ENCODE results near the gene ACP1. TPM values are rescaled to one million over a fixed set of nuclear protein-coding genes. Genes with fewer than 3 reads are reported as not detected.

The ACP1 gene
- total and polyA plus RNA-seq, 10 of the 15 experiments (the other 5 are each of a cell fraction or from before 2014, with no cell fraction given): 120 to 468 (median 175) TPM

DNA sequence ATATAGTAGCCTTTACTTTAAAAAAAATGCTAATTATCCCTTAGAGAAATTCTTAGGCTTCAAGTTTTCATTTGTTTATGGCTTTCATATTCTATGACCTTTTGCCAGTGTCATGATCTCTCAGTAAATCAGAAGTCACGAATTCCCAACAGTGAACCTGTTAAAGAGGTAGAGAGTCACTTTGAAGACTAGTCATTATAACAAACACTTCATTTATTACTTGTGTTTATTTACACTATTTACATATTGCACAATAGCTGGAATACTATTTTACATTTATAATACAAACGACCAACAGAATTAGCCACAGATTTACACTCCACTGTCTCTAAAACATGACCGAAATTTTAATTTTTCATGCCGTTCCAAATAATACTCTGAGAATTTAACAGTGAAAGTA, 14.6 kb downstream of the ACP1 start:
- in situ Hi-C loops (cut with MboI) (no loop called here), intact Hi-C loops (cut with micrococcal nuclease; ENCODE audit: unreplicated experiment) (no loop called here)
- no peaks in the 10 kb centered on the region; the same call in 1 of the 2 replicates for H4K20me1 ChIP-seq (ENCODE audit: control insufficient read depth, insufficient read depth)
- WGBS (ENCODE audit: insufficient coverage, insufficient replicate concordance, low lambda C conversion rate, missing lambda C conversion rate): 96% methylated on average over 4 of the region's 4 CpGs
- no peak overlapping the region for H3K4me3 ChIP-seq
- no peak overlapping the region for H3K27ac ChIP-seq (ENCODE audit: control insufficient read depth, insufficient read depth)
- CTCF ChIA-PET: no interaction called here
- DNase-seq (ENCODE audit: low read depth, low spot score) (no peak), ATAC-seq (no peak), FAIRE-seq (no peak)
- H3K9ac ChIP-seq (ENCODE audit: control insufficient read depth, insufficient read depth, low read length): no peak overlapping the region
- H3K4me2 ChIP-seq (ENCODE audit: control insufficient read depth, insufficient read depth): no peak overlapping the region
- peaks cover 5% of the 10 kb centered on the region; the same call in 1 of the 2 replicates for H3K79me2 ChIP-seq (ENCODE audit: control insufficient read depth, insufficient read depth, low read length)
- no TSS peak for BruUV-seq (replicated peaks)
- POLR2A ChIA-PET: no interaction called here
- peaks cover 26 to 42% of the 10 kb centered on the region in 2 experiments for H3K36me3 ChIP-seq (ENCODE audit: control insufficient read depth in 2 of 2, insufficient read depth in 2 of 2, low read length in 1 of 2)
- SMC1A ChIA-PET (ENCODE audit: uncharacterized antibody, unreplicated experiment): no interaction called here
- RAD21 ChIA-PET (ENCODE audit: unreplicated experiment): no interaction called here
- peaks cover 11% of the 10 kb centered on the region for H3K4me1 ChIP-seq (ENCODE audit: control insufficient read depth, insufficient read depth, low read length)
- H3K27me3 ChIP-seq (replicated peaks in 1 of 2; ENCODE audit: control insufficient read depth in 2 of 2, insufficient read depth in 2 of 2, low read length in 1 of 2): no peaks in the 10 kb centered on the region
- H3K9me3 ChIP-seq (replicated peaks; ENCODE audit: control insufficient read depth, insufficient read depth, low read length): no peaks in the 10 kb centered on the region
- no peak overlapping the region for H2AFZ ChIP-seq (ENCODE audit: control insufficient read depth, low read depth, low read length)
- no peak for TF ChIP-seq WRNIP1 (IDR thresholded peaks at IDR 0.05; ENCODE audit: borderline replicate concordance, low read depth, low read length)
- TF ChIP-seq PAX8 (IDR thresholded peaks at IDR 0.05): no peak
- TF ChIP-seq EGR1 (IDR thresholded peaks at IDR 0.05; ENCODE audit: borderline replicate concordance in 1 of 2, low read depth in 2 of 2, low read length in 2 of 2): no peak
- TF ChIP-seq, protein P1, sequence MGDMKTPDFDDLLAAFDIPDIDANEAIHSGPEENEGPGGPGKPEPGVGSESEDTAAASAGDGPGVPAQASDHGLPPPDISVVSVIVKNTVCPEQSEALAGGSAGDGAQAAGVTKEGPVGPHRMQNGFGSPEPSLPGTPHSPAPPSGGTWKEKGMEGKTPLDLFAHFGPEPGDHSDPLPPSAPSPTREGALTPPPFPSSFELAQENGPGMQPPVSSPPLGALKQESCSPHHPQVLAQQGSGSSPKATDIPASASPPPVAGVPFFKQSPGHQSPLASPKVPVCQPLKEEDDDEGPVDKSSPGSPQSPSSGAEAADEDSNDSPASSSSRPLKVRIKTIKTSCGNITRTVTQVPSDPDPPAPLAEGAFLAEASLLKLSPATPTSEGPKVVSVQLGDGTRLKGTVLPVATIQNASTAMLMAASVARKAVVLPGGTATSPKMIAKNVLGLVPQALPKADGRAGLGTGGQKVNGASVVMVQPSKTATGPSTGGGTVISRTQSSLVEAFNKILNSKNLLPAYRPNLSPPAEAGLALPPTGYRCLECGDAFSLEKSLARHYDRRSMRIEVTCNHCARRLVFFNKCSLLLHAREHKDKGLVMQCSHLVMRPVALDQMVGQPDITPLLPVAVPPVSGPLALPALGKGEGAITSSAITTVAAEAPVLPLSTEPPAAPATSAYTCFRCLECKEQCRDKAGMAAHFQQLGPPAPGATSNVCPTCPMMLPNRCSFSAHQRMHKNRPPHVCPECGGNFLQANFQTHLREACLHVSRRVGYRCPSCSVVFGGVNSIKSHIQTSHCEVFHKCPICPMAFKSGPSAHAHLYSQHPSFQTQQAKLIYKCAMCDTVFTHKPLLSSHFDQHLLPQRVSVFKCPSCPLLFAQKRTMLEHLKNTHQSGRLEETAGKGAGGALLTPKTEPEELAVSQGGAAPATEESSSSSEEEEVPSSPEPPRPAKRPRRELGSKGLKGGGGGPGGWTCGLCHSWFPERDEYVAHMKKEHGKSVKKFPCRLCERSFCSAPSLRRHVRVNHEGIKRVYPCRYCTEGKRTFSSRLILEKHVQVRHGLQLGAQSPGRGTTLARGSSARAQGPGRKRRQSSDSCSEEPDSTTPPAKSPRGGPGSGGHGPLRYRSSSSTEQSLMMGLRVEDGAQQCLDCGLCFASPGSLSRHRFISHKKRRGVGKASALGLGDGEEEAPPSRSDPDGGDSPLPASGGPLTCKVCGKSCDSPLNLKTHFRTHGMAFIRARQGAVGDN (IDR thresholded peaks at IDR 0.05): no peak
- TF ChIP-seq ESRRA (IDR thresholded peaks at IDR 0.05; ENCODE audit: low read length): no peak
- TF ChIP-seq, protein P2, sequence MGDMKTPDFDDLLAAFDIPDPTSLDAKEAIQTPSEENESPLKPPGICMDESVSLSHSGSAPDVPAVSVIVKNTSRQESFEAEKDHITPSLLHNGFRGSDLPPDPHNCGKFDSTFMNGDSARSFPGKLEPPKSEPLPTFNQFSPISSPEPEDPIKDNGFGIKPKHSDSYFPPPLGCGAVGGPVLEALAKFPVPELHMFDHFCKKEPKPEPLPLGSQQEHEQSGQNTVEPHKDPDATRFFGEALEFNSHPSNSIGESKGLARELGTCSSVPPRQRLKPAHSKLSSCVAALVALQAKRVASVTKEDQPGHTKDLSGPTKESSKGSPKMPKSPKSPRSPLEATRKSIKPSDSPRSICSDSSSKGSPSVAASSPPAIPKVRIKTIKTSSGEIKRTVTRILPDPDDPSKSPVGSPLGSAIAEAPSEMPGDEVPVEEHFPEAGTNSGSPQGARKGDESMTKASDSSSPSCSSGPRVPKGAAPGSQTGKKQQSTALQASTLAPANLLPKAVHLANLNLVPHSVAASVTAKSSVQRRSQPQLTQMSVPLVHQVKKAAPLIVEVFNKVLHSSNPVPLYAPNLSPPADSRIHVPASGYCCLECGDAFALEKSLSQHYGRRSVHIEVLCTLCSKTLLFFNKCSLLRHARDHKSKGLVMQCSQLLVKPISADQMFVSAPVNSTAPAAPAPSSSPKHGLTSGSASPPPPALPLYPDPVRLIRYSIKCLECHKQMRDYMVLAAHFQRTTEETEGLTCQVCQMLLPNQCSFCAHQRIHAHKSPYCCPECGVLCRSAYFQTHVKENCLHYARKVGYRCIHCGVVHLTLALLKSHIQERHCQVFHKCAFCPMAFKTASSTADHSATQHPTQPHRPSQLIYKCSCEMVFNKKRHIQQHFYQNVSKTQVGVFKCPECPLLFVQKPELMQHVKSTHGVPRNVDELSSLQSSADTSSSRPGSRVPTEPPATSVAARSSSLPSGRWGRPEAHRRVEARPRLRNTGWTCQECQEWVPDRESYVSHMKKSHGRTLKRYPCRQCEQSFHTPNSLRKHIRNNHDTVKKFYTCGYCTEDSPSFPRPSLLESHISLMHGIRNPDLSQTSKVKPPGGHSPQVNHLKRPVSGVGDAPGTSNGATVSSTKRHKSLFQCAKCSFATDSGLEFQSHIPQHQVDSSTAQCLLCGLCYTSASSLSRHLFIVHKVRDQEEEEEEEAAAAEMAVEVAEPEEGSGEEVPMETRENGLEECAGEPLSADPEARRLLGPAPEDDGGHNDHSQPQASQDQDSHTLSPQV (IDR thresholded peaks at IDR 0.05): no peak
- TF ChIP-seq RELA (IDR thresholded peaks at IDR 0.05; ENCODE audit: borderline replicate concordance, partially characterized antibody): no peak
- TF ChIP-seq, protein P3, sequence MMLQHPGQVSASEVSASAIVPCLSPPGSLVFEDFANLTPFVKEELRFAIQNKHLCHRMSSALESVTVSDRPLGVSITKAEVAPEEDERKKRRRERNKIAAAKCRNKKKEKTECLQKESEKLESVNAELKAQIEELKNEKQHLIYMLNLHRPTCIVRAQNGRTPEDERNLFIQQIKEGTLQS (IDR thresholded peaks at IDR 0.05; ENCODE audit: borderline replicate concordance, extremely low read depth, low read depth, low read length): no peak
- TF ChIP-seq STAT1 (conservative IDR thresholded peaks at IDR 0.05): no peak
- TF ChIP-seq ZBED1 (IDR thresholded peaks at IDR 0.05; ENCODE audit: borderline replicate concordance): no peak
- TF ChIP-seq SMC3 (IDR thresholded peaks at IDR 0.05; ENCODE audit: borderline replicate concordance, low read length): no peak
- TF ChIP-seq MYB (IDR thresholded peaks at IDR 0.05; ENCODE audit: borderline replicate concordance, low read depth, low read length): no peak
- TF ChIP-seq, protein P4, sequence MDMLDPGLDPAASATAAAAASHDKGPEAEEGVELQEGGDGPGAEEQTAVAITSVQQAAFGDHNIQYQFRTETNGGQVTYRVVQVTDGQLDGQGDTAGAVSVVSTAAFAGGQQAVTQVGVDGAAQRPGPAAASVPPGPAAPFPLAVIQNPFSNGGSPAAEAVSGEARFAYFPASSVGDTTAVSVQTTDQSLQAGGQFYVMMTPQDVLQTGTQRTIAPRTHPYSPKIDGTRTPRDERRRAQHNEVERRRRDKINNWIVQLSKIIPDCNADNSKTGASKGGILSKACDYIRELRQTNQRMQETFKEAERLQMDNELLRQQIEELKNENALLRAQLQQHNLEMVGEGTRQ (IDR thresholded peaks at IDR 0.05; ENCODE audit: borderline replicate concordance, low read depth, low read length): no peak
- TF ChIP-seq RCOR1 (conservative IDR thresholded peaks at IDR 0.05; ENCODE audit: low read depth, low read length): no peak
- TF ChIP-seq MTA3 (IDR thresholded peaks at IDR 0.05; ENCODE audit: borderline replicate concordance, low read length): no peak
